HL-60 (cell line): Measurements from ENCODE around the gene CACNA1I.

Experiments used
- DNase-seq, 2 experiments: peaks; one replicate each; pipeline ENCODE4 v3.0.0-alpha.2; 2010 to 2020; ENCODE audit warnings: low read depth in 1 of 2, low spot score in 1 of 2
- H3K27ac ChIP-seq: fragments of 250-450 bp; sonication (Bioruptor Pico); replicated peaks from 2 replicates; pipeline ENCODE4 v1.5.1; 2020; ENCODE audit warnings: mild to moderate bottlenecking, moderate library complexity
- H3K27me3 ChIP-seq: fragments of 250-450 bp; sonication (Bioruptor Pico); 2 replicates; pipeline ENCODE4 v1.5.1; 2021; ENCODE audit warnings: mild to moderate bottlenecking, moderate library complexity; ENCODE audit not compliant: insufficient read depth, poor library complexity, severe bottlenecking
- H3K4me3 ChIP-seq: replicated peaks from 2 replicates; pipeline ENCODE4 v1.5.1; 2011; ENCODE audit warnings: mild to moderate bottlenecking, control low read depth, low read length; ENCODE audit not compliant: insufficient read depth
- GABPA ChIP-seq: IDR thresholded peaks from 2 replicates; pipeline ENCODE4 v1.6.1; 2012; ENCODE audit warnings: low read depth
- POLR2AphosphoS5 ChIP-seq: IDR thresholded peaks from 2 replicates; pipeline ENCODE4 v1.6.1; 2012; ENCODE audit warnings: low read depth
- SPI1 ChIP-seq: IDR thresholded peaks from 2 replicates; pipeline ENCODE4 v1.6.1; 2012; ENCODE audit warnings: low read depth, mild to moderate bottlenecking, borderline replicate concordance
- TF ChIP-seq, protein P1 (sequence below): IDR thresholded peaks from 2 replicates; pipeline ENCODE4 v1.6.1; 2012; ENCODE audit warnings: low read depth; ENCODE audit not compliant: insufficient replicate concordance
- TF ChIP-seq, protein P2 (sequence below): IDR thresholded peaks from one replicate; pipeline ENCODE4 v1.5.1; 2011; ENCODE audit warnings: low read length, control low read depth, inconsistent platforms; ENCODE audit not compliant: insufficient read depth

Gene CACNA1I

DNA sequence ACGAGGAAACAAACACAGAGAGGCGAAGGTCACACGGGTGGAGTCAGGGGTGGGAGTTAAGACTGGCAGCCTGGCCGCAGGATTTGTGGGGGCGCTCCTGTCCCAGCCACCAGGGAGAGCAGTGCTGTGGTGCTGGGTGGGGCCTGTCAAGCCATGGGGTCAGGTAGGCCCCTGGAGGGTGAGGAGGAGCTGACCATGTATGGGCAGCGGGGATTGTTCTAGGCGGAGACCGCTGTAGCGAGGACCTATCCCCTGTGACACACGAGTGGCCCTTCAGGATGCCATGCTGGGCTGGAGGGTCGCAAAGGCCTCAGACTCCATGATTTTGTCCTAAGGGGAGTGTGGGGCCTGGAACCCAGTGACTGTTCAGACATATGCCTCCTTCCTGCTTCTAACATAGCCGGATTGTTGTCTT is 36.5 kb upstream of the CACNA1I start:
- no peak overlapping the region for H3K4me3 ChIP-seq
- H3K27me3 ChIP-seq, result no peaks in the 10 kb centered on the region
- no peak for DNase-seq
- TF ChIP-seq SPI1 (no peak), POLR2AphosphoS5 (no peak), GABPA (no peak)
- TF ChIP-seq, protein P1, sequence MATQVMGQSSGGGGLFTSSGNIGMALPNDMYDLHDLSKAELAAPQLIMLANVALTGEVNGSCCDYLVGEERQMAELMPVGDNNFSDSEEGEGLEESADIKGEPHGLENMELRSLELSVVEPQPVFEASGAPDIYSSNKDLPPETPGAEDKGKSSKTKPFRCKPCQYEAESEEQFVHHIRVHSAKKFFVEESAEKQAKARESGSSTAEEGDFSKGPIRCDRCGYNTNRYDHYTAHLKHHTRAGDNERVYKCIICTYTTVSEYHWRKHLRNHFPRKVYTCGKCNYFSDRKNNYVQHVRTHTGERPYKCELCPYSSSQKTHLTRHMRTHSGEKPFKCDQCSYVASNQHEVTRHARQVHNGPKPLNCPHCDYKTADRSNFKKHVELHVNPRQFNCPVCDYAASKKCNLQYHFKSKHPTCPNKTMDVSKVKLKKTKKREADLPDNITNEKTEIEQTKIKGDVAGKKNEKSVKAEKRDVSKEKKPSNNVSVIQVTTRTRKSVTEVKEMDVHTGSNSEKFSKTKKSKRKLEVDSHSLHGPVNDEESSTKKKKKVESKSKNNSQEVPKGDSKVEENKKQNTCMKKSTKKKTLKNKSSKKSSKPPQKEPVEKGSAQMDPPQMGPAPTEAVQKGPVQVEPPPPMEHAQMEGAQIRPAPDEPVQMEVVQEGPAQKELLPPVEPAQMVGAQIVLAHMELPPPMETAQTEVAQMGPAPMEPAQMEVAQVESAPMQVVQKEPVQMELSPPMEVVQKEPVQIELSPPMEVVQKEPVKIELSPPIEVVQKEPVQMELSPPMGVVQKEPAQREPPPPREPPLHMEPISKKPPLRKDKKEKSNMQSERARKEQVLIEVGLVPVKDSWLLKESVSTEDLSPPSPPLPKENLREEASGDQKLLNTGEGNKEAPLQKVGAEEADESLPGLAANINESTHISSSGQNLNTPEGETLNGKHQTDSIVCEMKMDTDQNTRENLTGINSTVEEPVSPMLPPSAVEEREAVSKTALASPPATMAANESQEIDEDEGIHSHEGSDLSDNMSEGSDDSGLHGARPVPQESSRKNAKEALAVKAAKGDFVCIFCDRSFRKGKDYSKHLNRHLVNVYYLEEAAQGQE, result no peak
- TF ChIP-seq, protein P2, sequence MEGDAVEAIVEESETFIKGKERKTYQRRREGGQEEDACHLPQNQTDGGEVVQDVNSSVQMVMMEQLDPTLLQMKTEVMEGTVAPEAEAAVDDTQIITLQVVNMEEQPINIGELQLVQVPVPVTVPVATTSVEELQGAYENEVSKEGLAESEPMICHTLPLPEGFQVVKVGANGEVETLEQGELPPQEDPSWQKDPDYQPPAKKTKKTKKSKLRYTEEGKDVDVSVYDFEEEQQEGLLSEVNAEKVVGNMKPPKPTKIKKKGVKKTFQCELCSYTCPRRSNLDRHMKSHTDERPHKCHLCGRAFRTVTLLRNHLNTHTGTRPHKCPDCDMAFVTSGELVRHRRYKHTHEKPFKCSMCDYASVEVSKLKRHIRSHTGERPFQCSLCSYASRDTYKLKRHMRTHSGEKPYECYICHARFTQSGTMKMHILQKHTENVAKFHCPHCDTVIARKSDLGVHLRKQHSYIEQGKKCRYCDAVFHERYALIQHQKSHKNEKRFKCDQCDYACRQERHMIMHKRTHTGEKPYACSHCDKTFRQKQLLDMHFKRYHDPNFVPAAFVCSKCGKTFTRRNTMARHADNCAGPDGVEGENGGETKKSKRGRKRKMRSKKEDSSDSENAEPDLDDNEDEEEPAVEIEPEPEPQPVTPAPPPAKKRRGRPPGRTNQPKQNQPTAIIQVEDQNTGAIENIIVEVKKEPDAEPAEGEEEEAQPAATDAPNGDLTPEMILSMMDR, result no peak
- H3K27ac ChIP-seq, result no peak overlapping the region

DNA sequence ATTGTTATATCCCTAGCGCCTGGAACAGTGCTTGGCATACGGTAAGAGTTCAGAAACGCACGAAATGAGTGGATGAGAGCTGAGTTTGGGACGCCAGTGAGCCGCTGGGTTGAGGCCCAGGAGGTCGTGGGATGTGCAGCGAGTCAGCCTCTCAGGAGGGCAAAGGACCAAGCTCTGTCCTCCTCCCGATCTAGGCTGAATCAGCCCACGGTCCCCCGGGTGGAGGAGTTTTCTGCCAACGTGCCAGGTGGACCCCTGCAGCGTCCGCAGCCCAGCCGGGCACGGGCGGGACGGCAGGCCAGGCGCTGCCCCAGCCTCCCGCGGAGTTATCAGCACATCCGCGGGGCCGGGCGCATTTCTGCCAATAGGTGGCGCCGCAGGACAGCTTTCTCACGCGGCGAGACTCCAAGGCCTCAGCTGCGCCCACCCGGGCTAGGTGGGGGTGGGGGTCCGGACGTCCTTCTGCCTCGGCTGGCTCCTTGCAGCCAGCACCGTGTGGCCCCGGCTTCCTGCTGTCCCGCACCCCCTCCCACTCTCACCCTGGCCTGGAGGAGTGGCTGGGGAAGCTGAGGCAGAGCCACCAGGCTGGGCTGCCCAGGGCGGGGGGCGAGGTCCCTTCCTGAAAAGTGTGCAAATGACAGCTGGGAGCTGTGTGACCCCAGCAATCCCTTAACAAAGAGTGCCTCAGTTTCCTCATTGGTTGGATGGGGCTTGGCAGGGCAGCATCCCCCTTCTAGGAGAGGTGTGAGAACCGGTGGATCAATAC is 35.8 kb upstream of the CACNA1I start:
- Histone ChIP-seq H3K27me3 (no peaks in the 10 kb centered on the region), H3K4me3 (no peak overlapping the region), H3K27ac (no peak overlapping the region)
- TF ChIP-seq GABPA, result no peak
- TF ChIP-seq, protein P1, result no peak
- TF ChIP-seq SPI1, result no peak
- TF ChIP-seq, protein P2, result peak; percentile 60
- TF ChIP-seq POLR2AphosphoS5, result no peak
- peak in 1 of 2 experiments; percentile 60 for DNase-seq

DNA sequence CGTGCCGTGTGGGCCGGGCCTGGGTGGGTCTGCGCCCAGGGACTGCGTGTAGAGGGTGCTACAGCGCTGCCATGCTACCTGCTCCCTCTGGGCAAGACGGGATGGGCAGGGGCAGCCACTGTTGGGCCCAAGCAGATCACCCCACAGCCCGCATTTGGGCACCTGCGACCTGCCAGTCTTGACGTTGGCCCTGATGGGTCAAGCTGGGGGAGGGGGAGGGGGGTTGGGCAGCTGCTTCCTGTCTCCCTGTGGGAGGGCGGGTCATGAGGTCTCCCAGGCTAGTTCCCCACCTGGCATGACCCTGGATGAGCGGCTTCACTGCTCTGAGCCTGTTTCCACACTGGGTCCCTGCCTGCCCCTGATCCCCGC is 35.2 kb upstream of the CACNA1I start:
- H3K27me3 ChIP-seq, result peaks cover 1% of the 10 kb centered on the region
- DNase-seq, result no peak
- no peak overlapping the region for H3K27ac ChIP-seq
- no peak for TF ChIP-seq GABPA
- TF ChIP-seq, protein P2, result no peak
- TF ChIP-seq, protein P1, result no peak
- no peak for TF ChIP-seq POLR2AphosphoS5
- no peak for TF ChIP-seq SPI1
- H3K4me3 ChIP-seq, result no peak overlapping the region
